ENCODE measurements around the gene DPP6. TPM values are rescaled to one million over a fixed set of nuclear protein-coding genes. Genes with fewer than 3 reads are reported as not detected.

Gene DPP6
- total and polyA plus RNA-seq, 9 of the 15 experiments (the other 6 are each of a cell fraction or from before 2014, with no cell fraction given) = not detected

DNA sequence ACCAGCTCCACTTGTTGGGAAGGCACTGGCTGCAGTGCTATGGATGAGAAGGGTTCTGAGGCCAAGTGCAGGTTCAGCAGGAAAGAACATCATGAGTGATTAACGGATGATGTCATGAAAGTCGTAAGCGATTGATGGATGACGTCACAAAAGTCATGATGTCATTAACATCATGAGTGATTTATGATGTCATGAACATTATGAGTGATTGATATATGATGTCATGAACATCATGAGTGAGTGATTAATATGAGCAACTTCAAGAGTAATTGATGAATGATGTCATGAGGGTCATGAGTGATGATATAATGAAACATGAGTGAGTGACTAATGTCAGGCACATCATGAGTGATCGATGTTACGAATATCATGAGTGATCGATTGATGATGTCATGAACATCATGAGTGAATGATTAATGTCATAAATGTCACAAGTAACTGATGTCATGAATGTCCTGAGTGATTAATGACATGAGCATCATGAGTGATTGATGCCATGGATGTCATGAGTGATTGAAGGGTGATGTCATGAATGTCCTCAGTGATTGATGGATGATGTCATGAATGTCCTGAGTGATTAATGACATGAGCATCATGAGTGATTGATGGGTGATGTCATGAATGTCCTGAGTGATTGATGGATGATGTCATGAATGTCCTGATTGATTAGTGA lies 765.2 kb downstream of the DPP6 start (continued):
- TF ChIP-seq, protein P1, sequence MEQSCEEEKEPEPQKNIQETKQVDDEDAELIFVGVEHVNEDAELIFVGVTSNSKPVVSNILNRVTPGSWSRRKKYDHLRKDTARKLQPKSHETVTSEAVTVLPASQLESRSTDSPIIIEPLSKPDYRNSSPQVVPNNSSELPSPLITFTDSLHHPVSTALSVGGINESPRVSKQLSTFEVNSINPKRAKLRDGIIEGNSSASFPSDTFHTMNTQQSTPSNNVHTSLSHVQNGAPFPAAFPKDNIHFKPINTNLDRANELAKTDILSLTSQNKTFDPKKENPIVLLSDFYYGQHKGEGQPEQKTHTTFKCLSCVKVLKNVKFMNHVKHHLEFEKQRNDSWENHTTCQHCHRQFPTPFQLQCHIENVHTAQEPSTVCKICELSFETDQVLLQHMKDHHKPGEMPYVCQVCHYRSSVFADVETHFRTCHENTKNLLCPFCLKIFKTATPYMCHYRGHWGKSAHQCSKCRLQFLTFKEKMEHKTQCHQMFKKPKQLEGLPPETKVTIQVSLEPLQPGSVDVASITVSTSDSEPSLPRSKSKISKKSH (CRISPR knock-in tag; IDR thresholded peaks at IDR 0.05) = no peak
- TF ChIP-seq HDAC1 (IDR thresholded peaks at IDR 0.05) (no peak), ZNF324 (CRISPR knock-in tag; IDR thresholded peaks at IDR 0.05) (no peak), EHMT2 (IDR thresholded peaks at IDR 0.05) (no peak), ZNF407 (IDR thresholded peaks at IDR 0.05; ENCODE audit: low read depth) (no peak), XRCC4 (IDR thresholded peaks at IDR 0.05; ENCODE audit: extremely low read depth, insufficient read depth, insufficient read length) (no peak), NCOA6 (IDR thresholded peaks at IDR 0.05) (no peak), CSDE1 (IDR thresholded peaks at IDR 0.05) (peak in 1 of 2 experiments; percentile 68; a peak in 1 of 4 replicates), ZBTB7A (IDR thresholded peaks at IDR 0.05; ENCODE audit: borderline replicate concordance, control insufficient read depth, low read depth, low read length) (no peak), DACH1 (IDR thresholded peaks at IDR 0.05; ENCODE audit: partially characterized antibody) (no peak), SNRNP70 (optimal IDR thresholded peaks at IDR 0.05; ENCODE audit: low read depth, low read length) (no peak)
- TF ChIP-seq, protein P2, sequence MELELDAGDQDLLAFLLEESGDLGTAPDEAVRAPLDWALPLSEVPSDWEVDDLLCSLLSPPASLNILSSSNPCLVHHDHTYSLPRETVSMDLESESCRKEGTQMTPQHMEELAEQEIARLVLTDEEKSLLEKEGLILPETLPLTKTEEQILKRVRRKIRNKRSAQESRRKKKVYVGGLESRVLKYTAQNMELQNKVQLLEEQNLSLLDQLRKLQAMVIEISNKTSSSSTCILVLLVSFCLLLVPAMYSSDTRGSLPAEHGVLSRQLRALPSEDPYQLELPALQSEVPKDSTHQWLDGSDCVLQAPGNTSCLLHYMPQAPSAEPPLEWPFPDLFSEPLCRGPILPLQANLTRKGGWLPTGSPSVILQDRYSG (tag; conservative IDR thresholded peaks at IDR 0.05; ENCODE audit: low read depth) = no peak
- TF ChIP-seq, protein P3, sequence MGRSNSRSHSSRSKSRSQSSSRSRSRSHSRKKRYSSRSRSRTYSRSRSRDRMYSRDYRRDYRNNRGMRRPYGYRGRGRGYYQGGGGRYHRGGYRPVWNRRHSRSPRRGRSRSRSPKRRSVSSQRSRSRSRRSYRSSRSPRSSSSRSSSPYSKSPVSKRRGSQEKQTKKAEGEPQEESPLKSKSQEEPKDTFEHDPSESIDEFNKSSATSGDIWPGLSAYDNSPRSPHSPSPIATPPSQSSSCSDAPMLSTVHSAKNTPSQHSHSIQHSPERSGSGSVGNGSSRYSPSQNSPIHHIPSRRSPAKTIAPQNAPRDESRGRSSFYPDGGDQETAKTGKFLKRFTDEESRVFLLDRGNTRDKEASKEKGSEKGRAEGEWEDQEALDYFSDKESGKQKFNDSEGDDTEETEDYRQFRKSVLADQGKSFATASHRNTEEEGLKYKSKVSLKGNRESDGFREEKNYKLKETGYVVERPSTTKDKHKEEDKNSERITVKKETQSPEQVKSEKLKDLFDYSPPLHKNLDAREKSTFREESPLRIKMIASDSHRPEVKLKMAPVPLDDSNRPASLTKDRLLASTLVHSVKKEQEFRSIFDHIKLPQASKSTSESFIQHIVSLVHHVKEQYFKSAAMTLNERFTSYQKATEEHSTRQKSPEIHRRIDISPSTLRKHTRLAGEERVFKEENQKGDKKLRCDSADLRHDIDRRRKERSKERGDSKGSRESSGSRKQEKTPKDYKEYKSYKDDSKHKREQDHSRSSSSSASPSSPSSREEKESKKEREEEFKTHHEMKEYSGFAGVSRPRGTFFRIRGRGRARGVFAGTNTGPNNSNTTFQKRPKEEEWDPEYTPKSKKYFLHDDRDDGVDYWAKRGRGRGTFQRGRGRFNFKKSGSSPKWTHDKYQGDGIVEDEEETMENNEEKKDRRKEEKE (IDR thresholded peaks at IDR 0.05; ENCODE audit: borderline replicate concordance in 1 of 2, control insufficient read depth in 1 of 2, low read depth in 2 of 2, low read length in 1 of 2) = peak in 1 of 2 experiments; percentile 69; a peak in 1 of 4 replicates
